PC-3 (cell line): Measurements from ENCODE around the gene RALA. TPM values are rescaled to one million over a fixed set of nuclear protein-coding genes. Genes with fewer than 3 reads are reported as not detected.
"Not testable (repeated sequence)": the region's sequence is repeated elsewhere in the genome, so short reads cannot be mapped to it uniquely, and the experiment has no call there.

Experiments
- ATAC-seq: fragments of 200-7000 bp; cut with Tn5 transposase; 2 replicates; pipeline ENCODE4 v1.9.1; 2020; ENCODE audit warnings: mild to moderate bottlenecking, moderate library complexity
- BruUV-seq: library from RNA; stranded (reverse); fragments of 400-500 nt; replicated peaks from 2 replicates; lab custom pipeline; 2021; lab: Mats Ljungman, UMichigan
- CTCF ChIA-PET: fragments of 300-600 bp; sonication (Branson Sonifier 250); formaldehyde crosslinking; loops from one replicate; lab custom pipeline; 2022; ENCODE audit warnings: antibody characterized with exemption; lab: Charles Lee
- POLR2A ChIA-PET: fragments of 300-600 bp; sonication (Branson Sonifier 250); formaldehyde crosslinking; loops from one replicate; lab custom pipeline; 2022; ENCODE audit warnings: antibody characterized with exemption; ENCODE audit not compliant: unreplicated experiment; lab: Charles Lee
- DNase-seq: peaks from one replicate; pipeline ENCODE4 v3.0.0-alpha.2; 2015
- H2AFZ ChIP-seq: fragments of 300-600 bp; sonication (generic); 2 replicates; pipeline ENCODE4 v1.6.0; 2016; ENCODE audit warnings: antibody characterized with exemption, low read length
- H3F3A ChIP-seq: fragments of 300-600 bp; sonication (generic); one replicate; pipeline ENCODE4 v1.6.0; 2017; ENCODE audit warnings: antibody characterized with exemption, low read length, control low read depth, mild to moderate bottlenecking; ENCODE audit not compliant: unreplicated experiment
- H3K27ac ChIP-seq: fragments of 300-600 bp; sonication (generic); 2 replicates; pipeline ENCODE4 v1.5.1; 2016; ENCODE audit warnings: mild to moderate bottlenecking, low read length
- H3K27me3 ChIP-seq: fragments of 300-600 bp; sonication (generic); 2 replicates; pipeline ENCODE4 v1.6.1; 2016; ENCODE audit warnings: low read length, mixed read lengths
- H3K36me3 ChIP-seq: fragments of 300-600 bp; sonication (generic); 2 replicates; pipeline ENCODE4 v1.6.1; 2016; ENCODE audit warnings: low read depth, mixed run types, low read length, mixed read lengths
- H3K4me1 ChIP-seq: fragments of 300-600 bp; sonication (generic); 2 replicates; pipeline ENCODE4 v1.5.1; 2016; ENCODE audit warnings: low read length; ENCODE audit not compliant: insufficient read depth
- H3K4me2 ChIP-seq: fragments of 300-600 bp; sonication (generic); 2 replicates; pipeline ENCODE4 v1.6.0; 2016; ENCODE audit warnings: low read length
- H3K4me3 ChIP-seq: fragments of 300-600 bp; sonication (generic); 2 replicates; pipeline ENCODE4 v1.5.1; 2016; ENCODE audit warnings: mild to moderate bottlenecking, low read length, mixed read lengths
- H3K79me2 ChIP-seq: fragments of 300-600 bp; sonication (generic); 2 replicates; pipeline ENCODE4 v1.6.1; 2017; ENCODE audit warnings: low read length, mixed read lengths
- H3K9ac ChIP-seq: fragments of 300-600 bp; sonication (generic); 2 replicates; pipeline ENCODE4 v1.6.0; 2016; ENCODE audit warnings: mild to moderate bottlenecking, low read length
- H3K9me2 ChIP-seq: fragments of 300-600 bp; sonication (generic); replicated peaks from 2 replicates; pipeline ENCODE4 v1.6.1; 2016; ENCODE audit warnings: mixed run types, low read length, mixed read lengths
- H3K9me3 ChIP-seq: fragments of 300-600 bp; sonication (generic); 2 replicates; pipeline ENCODE4 v1.6.1; 2016; ENCODE audit warnings: low read length, mixed read lengths
- H4K20me1 ChIP-seq: fragments of 300-600 bp; sonication (generic); 2 replicates; pipeline ENCODE4 v1.6.1; 2016; ENCODE audit warnings: low read length, mixed read lengths
- EZH2 ChIP-seq: fragments of 300-600 bp; sonication (generic); IDR thresholded peaks from one replicate; pipeline ENCODE4 v1.6.1; 2017; ENCODE audit warnings: antibody characterized with exemption, mild to moderate bottlenecking, low read length; ENCODE audit not compliant: unreplicated experiment
- EZH2phosphoT487 ChIP-seq: fragments of 300-600 bp; sonication (generic); IDR thresholded peaks from 2 replicates; pipeline ENCODE4 v1.6.1; 2018; ENCODE audit warnings: mild to moderate bottlenecking, antibody characterized with exemption, low read length, borderline replicate concordance
- intact Hi-C: fragments of 100-400 bp; cut with micrococcal nuclease; formaldehyde crosslinking; loops from 2 replicates; pipeline ENCODE4 v1.9.0; 2023
- total RNA-seq: library from RNA; depleted of rRNA; stranded (reverse); fragments of >200 nt; gene quantifications from 2 replicates; pipeline ENCODE4 v1.2.3, GENCODE V29; 2014
- TF ChIP-seq, protein P1 (sequence below): fragments of 300-600 bp; sonication (generic); conservative IDR thresholded peaks from 2 replicates; pipeline ENCODE4 v1.5.1; 2017; ENCODE audit warnings: antibody characterized with exemption, low read depth, mild to moderate bottlenecking, low read length

RALA gene
- total RNA-seq, 1 experiment from 2014 or later, result 12.9 TPM

DNA sequence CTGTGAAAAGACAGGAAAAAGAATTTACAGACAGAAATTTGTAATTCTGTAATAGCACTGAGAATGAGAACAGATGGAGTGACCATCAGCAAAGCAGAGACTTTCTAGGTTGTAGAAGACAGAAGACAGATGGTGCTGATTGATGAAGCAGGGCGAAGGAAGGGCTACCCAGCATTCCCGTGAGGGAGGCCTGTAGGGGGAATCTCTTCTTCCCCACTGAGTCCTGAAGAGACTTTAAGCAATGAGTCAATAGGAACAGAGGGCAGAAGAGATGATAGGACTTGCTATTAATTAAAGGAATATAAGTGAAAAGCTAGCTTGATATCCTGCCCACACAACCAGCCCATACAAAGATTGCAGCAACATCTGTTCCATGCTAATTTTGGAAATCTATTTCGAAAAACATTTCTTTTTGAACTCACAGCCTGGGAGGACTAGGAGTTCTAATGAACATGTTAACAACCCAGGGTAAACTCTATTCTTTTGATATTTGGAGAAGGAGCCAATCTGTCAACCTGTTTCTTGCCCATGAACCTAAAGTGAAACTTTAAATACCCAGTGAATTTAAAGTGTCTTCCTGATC, 44.1 kb downstream of the RALA start:
- intact Hi-C loops, result no loop called here
- ATAC-seq (no peak), DNase-seq (no peak)
- H3F3A ChIP-seq, result no peaks in the 10 kb centered on the region
- CTCF ChIA-PET, result no interaction called here
- H3K9me2 ChIP-seq, result no peaks in the 10 kb centered on the region
- H3K79me2 ChIP-seq, result no peaks in the 10 kb centered on the region
- no peaks in the 10 kb centered on the region for H3K9me3 ChIP-seq
- no peak overlapping the region for H2AFZ ChIP-seq
- no peak overlapping the region for H3K9ac ChIP-seq
- no peak for TF ChIP-seq EZH2
- TF ChIP-seq EZH2phosphoT487, result no peak
- TF ChIP-seq, protein P1, sequence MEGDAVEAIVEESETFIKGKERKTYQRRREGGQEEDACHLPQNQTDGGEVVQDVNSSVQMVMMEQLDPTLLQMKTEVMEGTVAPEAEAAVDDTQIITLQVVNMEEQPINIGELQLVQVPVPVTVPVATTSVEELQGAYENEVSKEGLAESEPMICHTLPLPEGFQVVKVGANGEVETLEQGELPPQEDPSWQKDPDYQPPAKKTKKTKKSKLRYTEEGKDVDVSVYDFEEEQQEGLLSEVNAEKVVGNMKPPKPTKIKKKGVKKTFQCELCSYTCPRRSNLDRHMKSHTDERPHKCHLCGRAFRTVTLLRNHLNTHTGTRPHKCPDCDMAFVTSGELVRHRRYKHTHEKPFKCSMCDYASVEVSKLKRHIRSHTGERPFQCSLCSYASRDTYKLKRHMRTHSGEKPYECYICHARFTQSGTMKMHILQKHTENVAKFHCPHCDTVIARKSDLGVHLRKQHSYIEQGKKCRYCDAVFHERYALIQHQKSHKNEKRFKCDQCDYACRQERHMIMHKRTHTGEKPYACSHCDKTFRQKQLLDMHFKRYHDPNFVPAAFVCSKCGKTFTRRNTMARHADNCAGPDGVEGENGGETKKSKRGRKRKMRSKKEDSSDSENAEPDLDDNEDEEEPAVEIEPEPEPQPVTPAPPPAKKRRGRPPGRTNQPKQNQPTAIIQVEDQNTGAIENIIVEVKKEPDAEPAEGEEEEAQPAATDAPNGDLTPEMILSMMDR, result no peak
- no peak overlapping the region for H3K4me3 ChIP-seq
- POLR2A ChIA-PET, result no interaction called here
- H4K20me1 ChIP-seq, result no peaks in the 10 kb centered on the region
- H3K27ac ChIP-seq, result no peak overlapping the region
- H3K36me3 ChIP-seq, result peaks cover under 1% of the 10 kb centered on the region; the same call in 1 of the 2 replicates
- no peak overlapping the region for H3K4me2 ChIP-seq
- no peaks in the 10 kb centered on the region for H3K27me3 ChIP-seq
- no TSS peak for BruUV-seq
- no peaks in the 10 kb centered on the region for H3K4me1 ChIP-seq

DNA sequence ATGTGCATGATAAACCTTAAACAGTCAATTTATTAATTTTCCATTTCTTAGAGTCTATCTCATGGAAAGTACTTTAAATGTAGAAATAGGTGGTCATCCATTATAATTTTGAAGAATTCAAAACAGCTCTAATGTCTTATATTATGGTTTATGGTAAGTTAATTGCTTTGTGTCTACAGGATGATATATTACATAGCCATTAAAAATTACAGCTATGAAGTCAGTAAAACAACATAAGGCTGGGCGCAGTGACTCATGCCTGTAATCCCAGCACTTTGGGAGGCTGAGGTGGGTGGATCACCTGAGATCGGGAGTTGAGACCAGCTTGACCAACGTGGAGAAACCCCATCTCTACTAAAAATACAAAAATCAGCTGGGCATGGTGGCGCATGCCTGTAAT, 44.9 kb downstream of the RALA start:
- POLR2A ChIA-PET, H3K4me2 ChIP-seq, H3K27me3 ChIP-seq, CTCF ChIA-PET, BruUV-seq, DNase-seq, H3K4me3 ChIP-seq, H3F3A ChIP-seq, H3K79me2 ChIP-seq, H3K9me3 ChIP-seq, H3K9me2 ChIP-seq, H2AFZ ChIP-seq, intact Hi-C loops, H3K9ac ChIP-seq, H3K27ac ChIP-seq, H3K4me1 ChIP-seq, H4K20me1 ChIP-seq, ATAC-seq, H3K36me3 ChIP-seq: not testable (repeated sequence)

DNA sequence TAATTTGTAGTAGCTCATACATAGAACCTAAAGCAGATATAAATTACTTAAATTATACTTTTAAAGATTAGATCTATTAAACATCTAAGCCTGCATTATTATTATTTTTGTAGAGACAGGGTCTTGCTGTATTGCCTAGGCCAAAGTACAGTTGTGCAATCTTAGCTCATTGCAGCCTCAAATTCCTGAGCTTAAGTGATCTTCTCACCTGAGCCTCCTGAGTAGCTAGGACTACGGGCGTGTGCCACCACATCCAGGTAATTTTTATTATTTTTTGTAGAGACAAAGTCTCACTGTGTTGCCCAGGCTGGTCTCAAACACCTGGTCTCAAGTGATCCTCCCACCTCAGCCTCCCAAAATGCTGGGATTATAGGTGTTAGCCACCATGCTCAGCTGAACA, 46.7 kb downstream of the RALA start:
- no peaks in the 10 kb centered on the region for H3K27me3 ChIP-seq
- DNase-seq (no peak), ATAC-seq (no peak)
- H3K4me1 ChIP-seq, result no peaks in the 10 kb centered on the region
- no peaks in the 10 kb centered on the region for H3K36me3 ChIP-seq
- TF ChIP-seq, protein P1, result no peak
- TF ChIP-seq EZH2phosphoT487 (no peak), EZH2 (no peak)
- no peaks in the 10 kb centered on the region for H4K20me1 ChIP-seq
- H2AFZ ChIP-seq, result no peak overlapping the region
- no TSS peak for BruUV-seq
- H3K9me2 ChIP-seq, result no peaks in the 10 kb centered on the region
- intact Hi-C loops, result no loop called here
- no peak overlapping the region for H3K27ac ChIP-seq
- no peaks in the 10 kb centered on the region for H3K9me3 ChIP-seq
- CTCF ChIA-PET, result no interaction called here
- H3K9ac ChIP-seq, result no peak overlapping the region
- H3K4me2 ChIP-seq, result no peak overlapping the region
- POLR2A ChIA-PET, result no interaction called here
- H3K79me2 ChIP-seq, result no peaks in the 10 kb centered on the region
- H3K4me3 ChIP-seq, result no peak overlapping the region
- H3F3A ChIP-seq, result no peaks in the 10 kb centered on the region
